GM18499 (cell line): ENCODE data around the gene SREBF2.
"Not testable (repeated sequence)": the region's sequence is repeated elsewhere in the genome, so short reads cannot be mapped to it uniquely, and the experiment has no call there.

Source experiments
- ATAC-seq: cut with Tn5 transposase; IDR thresholded peaks from one replicate; pipeline ENCODE4 v1.9.1; 2021; ENCODE audit warnings: moderate number of reproducible peaks; ENCODE audit not compliant: insufficient read depth, unreplicated experiment

Gene SREBF2

GRCh38 chr22:41820447-41820846 lies 12.5 kb upstream of the SREBF2 start:
- ATAC-seq: no peak

- ATAC-seq: no peak
Observed at GRCh38 chr22:41821471-41822316, 11.2 kb upstream of the SREBF2 start.

GRCh38 chr22:41822317-41823057 lies 10.4 kb upstream of the SREBF2 start:
- no peak for ATAC-seq

- no peak for ATAC-seq
Observed at GRCh38 chr22:41823797-41824196, 9.1 kb upstream of the SREBF2 start.

- no peak for ATAC-seq
Observed at GRCh38 chr22:41825376-41825775, 7.5 kb upstream of the SREBF2 start.

GRCh38 chr22:41826021-41826420 lies 6.9 kb upstream of the SREBF2 start:
- ATAC-seq: no peak

- ATAC-seq: no peak
Observed at GRCh38 chr22:41826430-41827383, 6.2 kb upstream of the SREBF2 start.

- ATAC-seq: no peak
Observed at GRCh38 chr22:41827671-41828070, 5.2 kb upstream of the SREBF2 start.

GRCh38 chr22:41828516-41828915 lies 4.4 kb upstream of the SREBF2 start:
- no peak for ATAC-seq

GRCh38 chr22:41830174-41830573 lies 2.7 kb upstream of the SREBF2 start:
- no peak for ATAC-seq

- no peak for ATAC-seq
Observed at GRCh38 chr22:41831383-41831782, 1.5 kb upstream of the SREBF2 start.

GRCh38 chr22:41831828-41832552 lies 915 bp upstream of the SREBF2 start:
- ATAC-seq: no peak

- ATAC-seq: no peak
Observed at GRCh38 chr22:41833369-41834004, 582 bp downstream of the SREBF2 start.

- ATAC-seq: no peak
Observed at GRCh38 chr22:41834005-41834944, 1.4 kb downstream of the SREBF2 start.

GRCh38 chr22:41835462-41835861 lies 2.6 kb downstream of the SREBF2 start:
- ATAC-seq: not testable (repeated sequence)

GRCh38 chr22:41836551-41836950 lies 3.6 kb downstream of the SREBF2 start:
- ATAC-seq: no peak

GRCh38 chr22:41838842-41839618 lies 6.1 kb downstream of the SREBF2 start:
- no peak for ATAC-seq

- ATAC-seq: no peak
Observed at GRCh38 chr22:41840216-41840615, 7.3 kb downstream of the SREBF2 start.
